Measurements from ENCODE around the gene PFKFB2.

DNA sequence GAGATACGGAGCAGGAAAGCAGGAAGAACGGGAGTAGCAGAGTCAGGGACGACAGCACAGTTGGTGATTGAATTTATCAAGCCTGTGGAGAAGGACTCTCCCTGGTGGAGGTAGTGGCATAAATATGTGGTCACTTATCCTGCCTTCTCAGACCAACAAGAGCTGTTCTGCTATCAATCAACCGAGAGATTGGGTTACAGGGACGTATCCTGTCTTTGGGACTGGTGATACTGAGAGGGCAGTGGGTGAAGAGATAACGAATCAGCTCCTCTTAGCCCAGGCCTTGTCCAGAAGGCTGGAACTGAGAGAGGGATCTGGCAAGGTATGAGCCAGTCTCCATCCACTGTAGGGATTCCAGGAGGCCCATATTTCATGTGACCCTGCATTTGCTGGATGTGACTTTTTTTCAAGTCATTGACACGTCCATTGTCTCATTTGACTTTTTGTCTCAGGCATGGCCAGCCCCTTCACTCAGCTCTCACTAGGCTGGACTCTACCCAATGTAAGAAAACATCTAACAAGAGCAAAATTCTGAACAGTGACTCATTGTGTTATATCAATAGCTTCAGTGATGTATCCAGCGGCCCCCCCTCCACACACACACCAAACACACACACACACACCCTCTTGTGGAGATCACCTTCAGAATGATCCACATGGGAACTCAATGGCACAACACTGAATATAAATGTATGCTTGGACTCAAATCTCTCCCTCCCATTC is 31.8 kb upstream of the PFKFB2 start:
- TF ChIP-seq CTCF (conservative IDR thresholded peaks at IDR 0.05 in 1 of 2, IDR thresholded peaks at IDR 0.05 in 1 of 2; ENCODE audit: extremely low read depth in 1 of 2, insufficient read depth in 1 of 2, low read depth in 1 of 2, low read length in 2 of 2) (no peak), EZH2 (IDR thresholded peaks at IDR 0.05; ENCODE audit: borderline replicate concordance, low read length) (no peak)
